K562 (cell line): Measurements from ENCODE around the gene TNFRSF6B. TPM values are rescaled to one million over a fixed set of nuclear protein-coding genes. Genes with fewer than 3 reads are reported as not detected.

Experiments
- ATAC-seq: fragments of 200-7000 bp; cut with Tn5 transposase; 3 replicates; pipeline ENCODE4 v1.9.1; 2020; ENCODE audit warnings: moderate library complexity
- BruUV-seq: library from RNA; stranded (reverse); fragments of 400-500 nt; replicated peaks from 2 replicates; lab custom pipeline; 2021; lab: Mats Ljungman, UMichigan
- CTCF ChIA-PET: fragments of 300-600 bp; formaldehyde crosslinking; extraction: SDS; loops from one replicate; lab custom pipeline; 2021; ENCODE audit warnings: low intra/inter-chr PET ratio; lab: Yijun Ruan, JAX
- POLR2A ChIA-PET: fragments of 300-600, 350-650 bp; sonication (Branson Sonifier 250); formaldehyde crosslinking; extraction: SDS; loops from one replicate; lab custom pipeline; 2021; ENCODE audit warnings: antibody characterized with exemption, inconsistent platforms; lab: Yijun Ruan, JAX
- DNase-seq, 4 experiments: peaks; one replicate each; pipeline versions ENCODE4 v3.0.0 to v3.0.0-alpha.2; 2011 to 2018; ENCODE audit warnings: low spot score in 3 of 4, mixed read lengths in 3 of 4; ENCODE audit errors: extremely low read depth in 1 of 4
- FAIRE-seq: peaks from 2 replicates; lab custom pipeline; 2011; peaks lifted over from hg19 to GRCh38; lab: Jason Lieb, UNC
- H2AFZ ChIP-seq: 2 replicates; pipeline ENCODE4 v1.6.0; 2011; ENCODE audit warnings: low read depth, low read length, control low read depth, inconsistent platforms
- H3K27ac ChIP-seq: fragments of 200-600 bp; 3 replicates; pipeline ENCODE4 v1.8.0; 2011; ENCODE audit warnings: low read depth, mild to moderate bottlenecking, control low read depth, inconsistent platforms, low read length, moderate library complexity, mixed read lengths; ENCODE audit errors: extremely low read depth
- H3K27me3 ChIP-seq, 2 experiments: fragments of 300-600 bp in 1 of 2; 2 replicates in 1 of 2; 3 replicates in 1 of 2; pipeline versions ENCODE4 v1.6.0 to v1.8.0; 2011; ENCODE audit warnings: inconsistent platforms in 2 of 2, low read length in 2 of 2, mild to moderate bottlenecking in 1 of 2, mixed read lengths in 1 of 2, moderate library complexity in 1 of 2; ENCODE audit not compliant: control insufficient read depth in 2 of 2, insufficient read depth in 2 of 2
- H3K36me3 ChIP-seq: fragments of 300-600 bp; 3 replicates; pipeline ENCODE4 v1.8.0; 2011; ENCODE audit warnings: mild to moderate bottlenecking, low read length, inconsistent platforms; ENCODE audit not compliant: control insufficient read depth, insufficient read depth
- H3K4me1 ChIP-seq, 2 experiments: fragments of 200-600 bp in 1 of 2; replicated peaks in 1 of 2; 2 replicates in 1 of 2; 3 replicates in 1 of 2; pipeline versions ENCODE4 v1.5.1 to v1.8.0; 2011; ENCODE audit warnings: inconsistent platforms in 2 of 2, low read length in 2 of 2, mild to moderate bottlenecking in 1 of 2, mixed read lengths in 1 of 2, moderate library complexity in 1 of 2; ENCODE audit not compliant: control insufficient read depth in 2 of 2, insufficient read depth in 2 of 2
- H3K4me2 ChIP-seq: 2 replicates; pipeline ENCODE4 v1.6.1; 2011; ENCODE audit warnings: low read length, control low read depth, inconsistent platforms, mixed read lengths; ENCODE audit not compliant: insufficient read depth
- H3K4me3 ChIP-seq: fragments of 200-600 bp; sonication (generic), shearing (Covaris generic); 2 replicates; pipeline ENCODE4 v1.5.1; 2016; ENCODE audit warnings: control low read depth, inconsistent platforms
- H3K79me2 ChIP-seq: fragments of 200-600 bp; 3 replicates; pipeline ENCODE4 v1.8.0; 2011; ENCODE audit warnings: low read length, inconsistent platforms; ENCODE audit not compliant: control insufficient read depth, insufficient read depth
- H3K9ac ChIP-seq, 2 experiments: 2 replicates each; pipeline versions ENCODE4 v1.6.0 to v1.6.1; 2011; ENCODE audit warnings: low read depth in 2 of 2, low read length in 2 of 2, control low read depth in 1 of 2, inconsistent platforms in 1 of 2, mild to moderate bottlenecking in 1 of 2, mixed read lengths in 1 of 2; ENCODE audit not compliant: insufficient read depth in 1 of 2
- H3K9me1 ChIP-seq: one replicate; pipeline ENCODE4 v1.6.0; 2011; ENCODE audit warnings: inconsistent platforms, mild to moderate bottlenecking, low read length, moderate library complexity; ENCODE audit not compliant: control insufficient read depth, insufficient read depth
- H3K9me3 ChIP-seq: replicated peaks from 2 replicates; pipeline ENCODE4 v1.5.1; 2011; ENCODE audit warnings: low read depth, low read length, inconsistent platforms; ENCODE audit not compliant: control insufficient read depth, insufficient read depth
- H4K20me1 ChIP-seq: replicated peaks from 2 replicates; pipeline ENCODE4 v1.6.1; 2011; ENCODE audit warnings: low read length, inconsistent platforms, mixed read lengths; ENCODE audit not compliant: control insufficient read depth, insufficient read depth
- POLR2G ChIP-seq: fragments of 200-400 bp; formaldehyde crosslinking; IDR thresholded peaks from 2 replicates; pipeline ENCODE4 v1.6.1; 2017; ENCODE audit warnings: low read depth, mild to moderate bottlenecking, antibody characterized with exemption, low read length, moderate library complexity
- VEZF1 ChIP-seq: fragments of 200-800 bp; sonication (Bioruptor generic); IDR thresholded peaks from 2 replicates; pipeline ENCODE4 v1.6.1; 2017; ENCODE audit warnings: missing genetic modification characterization, missing compliant biosample characterization
- WGBS: fragments of 100-300 bp; shearing (Covaris generic); methylation state at CpG from one replicate; pipeline ENCODE4 v1.1.6; 2016; ENCODE audit warnings: low coverage, mixed read lengths; ENCODE audit not compliant: insufficient coverage; ENCODE audit errors: missing lambda C conversion rate; 5-methylcytosine and 5-hydroxymethylcytosine counted together
- in situ Hi-C: fragments of 300-500 bp; cut with MboI; formaldehyde crosslinking; loops from 4 replicates; pipeline ENCODE4 v1.15.0; 2018; ENCODE audit warnings: inconsistent platforms, mixed read lengths
- intact Hi-C: fragments of 100-400 bp; cut with micrococcal nuclease; formaldehyde crosslinking; loops from 2 replicates; pipeline ENCODE4 v1.14.2; 2022
- polyA plus RNA-seq, 8 experiments: library from polyadenylated mRNA; depleted of rRNA in 4 of 8; stranded (reverse) in 5 of 8; unstranded in 3 of 8; fragments of >200 nt; fragmentation: Nextera tagmentation in 2 of 8; fragmentation: Illumina TruSeq in 1 of 8; extraction: Ambion mirVana in 2 of 8; extraction: Trizol in 1 of 8; gene quantifications; 2 replicates each; pipeline versions ENCODE4 v1.2.1 to v1.2.3, GENCODE V29; 2011 to 2014; ENCODE audit warnings: inconsistent platforms in 1 of 8, missing spikeins in 1 of 8
- total RNA-seq, 7 experiments: library from RNA; depleted of rRNA in 6 of 7; stranded (reverse); fragments of >200 nt in 6 of 7; fragmentation: Illumina TruSeq in 2 of 7; extraction: Trizol in 2 of 7; gene quantifications; 2 replicates each; pipeline versions ENCODE4 v1.2.1 to v1.2.3, GENCODE V29; 2011 to 2021; ENCODE audit warnings: low replicate concordance in 1 of 7

TNFRSF6B gene
- total and polyA plus RNA-seq, 9 of the 15 experiments (the other 6 are each of a cell fraction or from before 2014, with no cell fraction given): 0.10 to 3.5 (median 0.32) TPM; not detected in 6

GRCh38 chr20:63704749-63705117 is 8.3 kb downstream of the TNFRSF6B start:
- BruUV-seq: no TSS peak
- no peak overlapping the region; a peak in 1 of 4 replicates for H3K9ac ChIP-seq
- intact Hi-C loops (loop anchor here (5.0 to 10.0 kb wide), 4 partner anchors 80 to 253 kb away; partner anchors contain the start of genes PTK6 and UCKL1), in situ Hi-C loops (loop anchor here (5.0 kb wide), 1 partner anchor 158 kb away; the partner anchor contains the start of gene ABHD16B)
- H3K4me3 ChIP-seq: no peak overlapping the region
- peaks cover 13 to 81% of the 10 kb centered on the region in 2 experiments for H3K4me1 ChIP-seq
- ATAC-seq (no peak), FAIRE-seq (no peak), DNase-seq (peak in 2 of 4 experiments; percentile 3 to 4)
- H3K4me2 ChIP-seq: no peak overlapping the region
- H2AFZ ChIP-seq: no peak overlapping the region
- H3K27me3 ChIP-seq: no peaks in the 10 kb centered on the region
- CTCF ChIA-PET: interaction anchor here (0.6 kb wide), 1 partner anchor 165 kb away, joined by 4 read pairs; no protein-coding TSS in a partner anchor
- POLR2A ChIA-PET: interaction anchor here (0.5 kb wide), 1 partner anchor 22 kb away, joined by 3 read pairs; no protein-coding TSS in a partner anchor
- H3K27ac ChIP-seq: no peak overlapping the region
- no peaks in the 10 kb centered on the region for H3K9me1 ChIP-seq
- peaks cover 48% of the 10 kb centered on the region for H3K79me2 ChIP-seq
- H3K9me3 ChIP-seq: no peaks in the 10 kb centered on the region
- H4K20me1 ChIP-seq: peaks cover 22% of the 10 kb centered on the region
- H3K36me3 ChIP-seq: peaks cover 49% of the 10 kb centered on the region
- TF ChIP-seq VEZF1 (CRISPR knock-in tag) (no peak), POLR2G (peak; percentile 14; the same call in 1 of the 2 replicates)
- TF ChIP-seq, all 486 proteins: peak for 1
- 100% methylated on average over 4 of the region's 6 CpGs for WGBS
